Panc1 (cell line): ENCODE results near the gene CENPT.

ENCODE experiments used
- POLR2AphosphoS5 ChIP-seq: IDR thresholded peaks from 2 replicates; pipeline ENCODE4 v1.6.1; 2012; ENCODE audit warnings: mild to moderate bottlenecking, low read depth, low read length, moderate library complexity
- SIN3A ChIP-seq: IDR thresholded peaks from 2 replicates; pipeline ENCODE4 v1.6.1; 2012; ENCODE audit warnings: low read depth, mild to moderate bottlenecking, low read length, moderate library complexity, borderline replicate concordance; ENCODE audit not compliant: insufficient read depth
- TCF7L2 ChIP-seq: IDR thresholded peaks from 2 replicates; pipeline ENCODE4 v1.6.1; 2011; ENCODE audit warnings: mild to moderate bottlenecking, low read depth, low read length, inconsistent platforms
- TF ChIP-seq, protein P1 (sequence below): fragments of 450-650 bp; IDR thresholded peaks from 2 replicates; pipeline ENCODE4 v1.5.1; 2017; ENCODE audit warnings: mild to moderate bottlenecking
- TF ChIP-seq, protein P2 (sequence below), 2 experiments: IDR thresholded peaks; 2 replicates each; pipeline ENCODE4 v1.6.1; 2011 to 2012; ENCODE audit warnings: low read depth in 2 of 2, control low read depth in 1 of 2, low read length in 1 of 2, mild to moderate bottlenecking in 1 of 2, moderate library complexity in 1 of 2; ENCODE audit not compliant: insufficient read depth in 1 of 2

DNA sequence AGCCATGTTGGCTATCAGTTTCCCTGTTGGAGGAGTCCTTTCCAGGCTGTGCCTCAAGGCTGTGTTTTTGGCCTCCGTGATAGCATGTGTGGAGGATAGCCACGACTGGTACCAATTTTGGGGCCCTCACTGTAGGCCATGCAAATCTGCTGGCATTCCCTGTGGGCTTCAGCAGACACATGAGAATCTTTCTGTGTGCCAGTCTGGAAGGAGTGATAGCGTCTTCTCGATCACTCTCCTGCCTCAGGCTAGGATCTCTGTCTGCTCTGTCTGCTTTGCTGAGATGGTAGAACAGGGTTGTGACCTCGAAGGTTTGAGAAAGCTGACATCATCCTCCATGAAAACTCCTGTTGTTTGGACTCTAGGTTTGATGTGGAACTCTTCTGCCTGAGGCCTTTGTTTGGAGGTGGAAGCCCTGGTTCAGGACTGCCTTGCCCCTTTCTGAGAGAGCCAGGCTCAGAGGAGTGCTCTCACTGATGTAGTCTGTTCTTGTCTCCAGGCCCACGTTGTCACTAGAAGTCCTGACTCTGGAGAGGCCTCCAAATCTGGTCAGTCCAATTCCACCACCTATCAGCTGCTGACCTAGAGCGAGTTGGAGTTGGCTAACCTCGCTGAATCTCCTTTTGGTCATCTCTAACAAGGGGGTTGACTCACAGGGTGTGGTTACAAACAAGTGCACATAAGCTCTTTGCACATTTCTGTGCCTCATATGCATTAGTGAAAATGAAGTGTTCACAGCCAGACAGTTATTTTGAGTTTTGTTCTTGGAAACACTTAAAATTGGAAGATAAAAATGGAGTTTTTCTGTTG is 13.3 kb upstream of the CENPT start:
- TF ChIP-seq, protein P1, sequence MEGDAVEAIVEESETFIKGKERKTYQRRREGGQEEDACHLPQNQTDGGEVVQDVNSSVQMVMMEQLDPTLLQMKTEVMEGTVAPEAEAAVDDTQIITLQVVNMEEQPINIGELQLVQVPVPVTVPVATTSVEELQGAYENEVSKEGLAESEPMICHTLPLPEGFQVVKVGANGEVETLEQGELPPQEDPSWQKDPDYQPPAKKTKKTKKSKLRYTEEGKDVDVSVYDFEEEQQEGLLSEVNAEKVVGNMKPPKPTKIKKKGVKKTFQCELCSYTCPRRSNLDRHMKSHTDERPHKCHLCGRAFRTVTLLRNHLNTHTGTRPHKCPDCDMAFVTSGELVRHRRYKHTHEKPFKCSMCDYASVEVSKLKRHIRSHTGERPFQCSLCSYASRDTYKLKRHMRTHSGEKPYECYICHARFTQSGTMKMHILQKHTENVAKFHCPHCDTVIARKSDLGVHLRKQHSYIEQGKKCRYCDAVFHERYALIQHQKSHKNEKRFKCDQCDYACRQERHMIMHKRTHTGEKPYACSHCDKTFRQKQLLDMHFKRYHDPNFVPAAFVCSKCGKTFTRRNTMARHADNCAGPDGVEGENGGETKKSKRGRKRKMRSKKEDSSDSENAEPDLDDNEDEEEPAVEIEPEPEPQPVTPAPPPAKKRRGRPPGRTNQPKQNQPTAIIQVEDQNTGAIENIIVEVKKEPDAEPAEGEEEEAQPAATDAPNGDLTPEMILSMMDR = no peak
- TF ChIP-seq POLR2AphosphoS5 (no peak), SIN3A (no peak), TCF7L2 (no peak)
- TF ChIP-seq, protein P2, sequence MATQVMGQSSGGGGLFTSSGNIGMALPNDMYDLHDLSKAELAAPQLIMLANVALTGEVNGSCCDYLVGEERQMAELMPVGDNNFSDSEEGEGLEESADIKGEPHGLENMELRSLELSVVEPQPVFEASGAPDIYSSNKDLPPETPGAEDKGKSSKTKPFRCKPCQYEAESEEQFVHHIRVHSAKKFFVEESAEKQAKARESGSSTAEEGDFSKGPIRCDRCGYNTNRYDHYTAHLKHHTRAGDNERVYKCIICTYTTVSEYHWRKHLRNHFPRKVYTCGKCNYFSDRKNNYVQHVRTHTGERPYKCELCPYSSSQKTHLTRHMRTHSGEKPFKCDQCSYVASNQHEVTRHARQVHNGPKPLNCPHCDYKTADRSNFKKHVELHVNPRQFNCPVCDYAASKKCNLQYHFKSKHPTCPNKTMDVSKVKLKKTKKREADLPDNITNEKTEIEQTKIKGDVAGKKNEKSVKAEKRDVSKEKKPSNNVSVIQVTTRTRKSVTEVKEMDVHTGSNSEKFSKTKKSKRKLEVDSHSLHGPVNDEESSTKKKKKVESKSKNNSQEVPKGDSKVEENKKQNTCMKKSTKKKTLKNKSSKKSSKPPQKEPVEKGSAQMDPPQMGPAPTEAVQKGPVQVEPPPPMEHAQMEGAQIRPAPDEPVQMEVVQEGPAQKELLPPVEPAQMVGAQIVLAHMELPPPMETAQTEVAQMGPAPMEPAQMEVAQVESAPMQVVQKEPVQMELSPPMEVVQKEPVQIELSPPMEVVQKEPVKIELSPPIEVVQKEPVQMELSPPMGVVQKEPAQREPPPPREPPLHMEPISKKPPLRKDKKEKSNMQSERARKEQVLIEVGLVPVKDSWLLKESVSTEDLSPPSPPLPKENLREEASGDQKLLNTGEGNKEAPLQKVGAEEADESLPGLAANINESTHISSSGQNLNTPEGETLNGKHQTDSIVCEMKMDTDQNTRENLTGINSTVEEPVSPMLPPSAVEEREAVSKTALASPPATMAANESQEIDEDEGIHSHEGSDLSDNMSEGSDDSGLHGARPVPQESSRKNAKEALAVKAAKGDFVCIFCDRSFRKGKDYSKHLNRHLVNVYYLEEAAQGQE (IDR thresholded peaks at IDR 0.05; ENCODE audit: insufficient read depth in 1 of 2, low read depth in 2 of 2, low read length in 1 of 2) = no peak
